Lung (tissue), 12 donors: Measurements from ENCODE around the gene RASA3. TPM values are rescaled to one million over a fixed set of nuclear protein-coding genes. Genes with fewer than 3 reads are reported as not detected.
"Not testable (repeated sequence)": the region's sequence is repeated elsewhere in the genome, so short reads cannot be mapped to it uniquely, and the experiment has no call there.

Experiments
- ATAC-seq: fragments of 200-7000 bp; cut with Tn5 transposase; one replicate; pipeline ENCODE4 v1.9.1; 2020; ENCODE audit warnings: moderate number of reproducible peaks; ENCODE audit not compliant: insufficient read depth, low FRiP score
- DNase-seq, 3 donors: peaks; one replicate each; pipeline ENCODE4 v3.0.0-alpha.2; 2013 to 2017
- H3K27ac ChIP-seq, 2 donors: one replicate each; pipeline ENCODE4 v1.5.1; 2013; ENCODE audit warnings: mild to moderate bottlenecking in 2 of 2, moderate library complexity in 2 of 2, control low read depth in 1 of 2, inconsistent platforms in 1 of 2, low read depth in 1 of 2, low read length in 1 of 2
- H3K27me3 ChIP-seq, 3 donors: one replicate each; pipeline ENCODE4 v1.5.1; 2013; ENCODE audit warnings: low read length in 2 of 3; ENCODE audit not compliant: control insufficient read depth in 3 of 3, insufficient read depth in 3 of 3
- H3K36me3 ChIP-seq, 4 donors: one replicate each; pipeline ENCODE4 v1.5.1; 2013; ENCODE audit warnings: low read length in 4 of 4, mild to moderate bottlenecking in 1 of 4, moderate library complexity in 1 of 4; ENCODE audit not compliant: control insufficient read depth in 4 of 4, insufficient read depth in 4 of 4
- H3K4me1 ChIP-seq, 5 donors: one replicate each; pipeline ENCODE4 v1.5.1; 2013; ENCODE audit warnings: low read length in 5 of 5, mild to moderate bottlenecking in 2 of 5, moderate library complexity in 1 of 5; ENCODE audit not compliant: control insufficient read depth in 5 of 5, insufficient read depth in 5 of 5
- H3K4me3 ChIP-seq: one replicate; pipeline ENCODE4 v1.5.1; 2013; ENCODE audit warnings: mild to moderate bottlenecking, control low read depth, moderate library complexity
- H3K9ac ChIP-seq, 2 donors: one replicate each; pipeline ENCODE4 v1.5.1; 2013; ENCODE audit warnings: low read length in 2 of 2, control low read depth in 1 of 2; ENCODE audit not compliant: insufficient read depth in 1 of 2
- H3K9me3 ChIP-seq, 4 donors: one replicate each; pipeline ENCODE4 v1.5.1; 2013; ENCODE audit warnings: low read length in 3 of 4, mild to moderate bottlenecking in 1 of 4, moderate library complexity in 1 of 4; ENCODE audit not compliant: control insufficient read depth in 4 of 4, insufficient read depth in 3 of 4
- CTCF ChIP-seq: IDR thresholded peaks from 2 replicates; pipeline ENCODE4 v1.5.1; 2012; ENCODE audit warnings: mild to moderate bottlenecking; ENCODE audit errors: control extremely low read depth, extremely low read depth
- WGBS, 2 donors: extraction: QIAGEN DNeasy Blood & Tissue Kit; methylation state at CpG; one replicate each; pipeline ENCODE4 v1.1.7; 2013; 5-methylcytosine and 5-hydroxymethylcytosine counted together
- polyA plus RNA-seq, 2 donors: library from polyadenylated mRNA; stranded (reverse); fragments of 200-250 nt; gene quantifications; one replicate each; pipeline ENCODE4 v1.2.1, GENCODE V29; 2013
- total RNA-seq, 2 donors: library from RNA; depleted of rRNA in 1 of 2; stranded (reverse); fragments of >200 nt in 1 of 2; gene quantifications; one replicate each; pipeline ENCODE4 v1.2.1, GENCODE V29; 2014 to 2021
- donor health status: control.
- donor health status: control.
- donor health status: Bipolar disorder and iron deficiency.
- donor health status: healthy.
- donor health status: DM: yes; HTN: yes; CAD: no.

RASA3 gene
- total and polyA plus RNA-seq, 4 donors = 7.4 to 22.8 (median 16.2) TPM

DNA sequence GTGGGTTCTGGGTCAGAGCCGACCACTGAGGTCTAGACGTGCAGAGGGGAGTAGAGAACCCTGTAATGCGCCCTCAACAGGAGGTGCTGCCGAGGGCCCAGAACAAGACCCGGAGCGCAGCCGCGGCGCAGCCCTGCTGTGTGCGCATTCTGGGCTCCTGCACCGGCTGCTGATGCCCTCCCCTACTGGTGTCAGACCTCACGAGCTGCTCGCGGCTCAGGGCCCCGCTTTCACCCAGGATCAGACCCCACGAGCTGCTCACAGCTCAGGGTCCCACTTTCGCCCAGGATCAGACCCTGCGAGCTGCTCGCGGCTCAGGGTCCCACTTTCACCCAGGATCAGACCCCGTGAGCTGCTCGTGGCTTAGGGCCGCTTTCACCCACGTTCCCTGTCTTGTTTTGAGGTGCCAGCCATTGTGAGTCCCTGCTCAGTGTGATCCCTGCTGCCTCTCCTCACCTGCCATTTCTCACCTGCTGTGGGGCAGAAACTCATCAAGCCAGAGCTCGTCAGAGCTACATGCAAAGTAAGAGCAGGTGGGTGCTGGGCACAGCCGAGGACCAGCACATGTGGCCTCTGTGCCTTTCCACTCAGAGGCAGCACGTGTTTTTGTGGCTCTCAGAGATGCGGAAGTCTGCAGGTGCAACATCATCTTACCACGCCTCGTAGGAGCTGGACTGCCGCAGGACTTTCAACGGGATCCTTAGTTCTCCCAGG, 111.5 kb downstream of the RASA3 start:
- Histone ChIP-seq H3K9ac (no peak overlapping the region), H3K27me3 (no peaks in the 10 kb centered on the region), H3K27ac (no peak overlapping the region), H3K4me1 (peaks cover 0 to 8% (median 2%) of the 10 kb centered on the region in 5 donors), H3K9me3 (no peaks in the 10 kb centered on the region), H3K36me3 (peaks cover 0 to 57% (median 6%) of the 10 kb centered on the region in 4 donors), H3K4me3 (no peak overlapping the region)
- 93 to 94% methylated on average over 32 of the region's 32 CpGs for WGBS, 2 donors
- no peak for ATAC-seq
- DNase-seq = no peak
- TF ChIP-seq CTCF = no peak

DNA sequence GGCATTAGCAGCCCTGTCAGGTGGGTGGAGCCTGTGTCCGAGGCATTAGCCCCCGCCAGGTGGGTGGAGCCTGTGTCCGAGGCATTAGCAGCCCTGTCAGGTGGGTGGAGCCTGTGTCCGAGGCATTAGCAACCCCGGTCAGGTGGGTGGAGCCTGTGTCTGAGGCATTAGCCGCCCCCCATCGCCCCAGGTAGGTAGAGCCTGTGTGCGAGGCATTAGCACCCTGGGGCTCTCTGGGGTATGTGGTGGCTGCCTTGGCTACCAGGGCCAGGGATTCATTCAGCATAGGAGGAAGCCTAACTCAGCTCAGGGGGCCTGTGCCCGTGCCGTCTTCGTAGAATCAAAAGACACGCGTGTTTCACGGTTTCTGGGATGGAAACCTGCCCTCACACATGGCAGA, 112.3 kb downstream of the RASA3 start:
- 92 to 93% methylated on average over 12 of the region's 14 CpGs for WGBS, 2 donors
- not testable (repeated sequence) for H3K4me1 ChIP-seq, H3K27ac ChIP-seq, ATAC-seq, H3K4me3 ChIP-seq, DNase-seq, H3K9ac ChIP-seq, H3K9me3 ChIP-seq, H3K27me3 ChIP-seq
- peaks cover 0 to 61% (median 6%) of the 10 kb centered on the region in 4 donors for H3K36me3 ChIP-seq

GRCh38 chr13:114019367-114019766, 113.1 kb downstream of the RASA3 start:
- DNase-seq = no peak
- Histone ChIP-seq H3K9ac (no peak overlapping the region), H3K27ac (no peak overlapping the region), H3K4me3 (no peak overlapping the region), H3K9me3 (no peaks in the 10 kb centered on the region), H3K36me3 (peaks cover 0 to 61% (median 6%) of the 10 kb centered on the region in 4 donors), H3K27me3 (no peaks in the 10 kb centered on the region), H3K4me1 (peaks cover 0 to 2% (median 0%) of the 10 kb centered on the region in 5 donors)
- ATAC-seq = no peak
- 89 to 92% methylated on average over 13 of the region's 13 CpGs for WGBS, 2 donors
- TF ChIP-seq CTCF = no peak

DNA sequence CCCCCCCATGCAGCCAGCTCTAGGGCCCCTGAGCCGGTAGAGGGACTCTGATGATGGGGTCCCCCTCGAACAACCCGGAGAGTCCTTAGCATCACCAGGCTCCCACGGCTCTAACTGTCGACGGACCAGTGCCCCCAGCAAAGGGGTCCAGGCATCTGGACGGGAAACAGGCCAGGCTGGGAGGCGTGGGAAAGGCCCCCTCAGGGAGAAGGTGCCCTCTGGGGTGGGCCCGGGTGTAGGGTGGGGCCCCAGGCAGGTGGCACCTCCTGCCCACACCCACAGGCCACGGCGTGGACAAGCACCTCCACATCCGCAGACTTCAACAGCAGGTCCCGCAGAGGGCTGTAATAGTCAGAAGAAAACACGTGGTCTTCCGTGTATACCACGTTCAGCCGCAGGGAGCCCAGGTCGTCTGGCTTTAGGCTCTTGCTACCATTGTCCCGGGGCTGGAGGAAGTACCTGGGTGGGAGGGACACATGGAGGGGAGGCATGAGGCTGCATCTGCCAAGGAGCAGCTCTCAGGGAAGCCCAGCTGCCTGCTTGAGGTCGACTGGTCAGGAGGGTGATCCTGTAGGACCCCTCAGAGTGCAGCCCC, 113.9 kb downstream of the RASA3 start:
- Histone ChIP-seq H3K36me3 (peaks cover 0 to 57% (median 6%) of the 10 kb centered on the region in 4 donors), H3K9me3 (no peaks in the 10 kb centered on the region), H3K27ac (no peak overlapping the region), H3K27me3 (no peaks in the 10 kb centered on the region), H3K4me3 (no peak overlapping the region), H3K4me1 (peaks cover 0 to 2% (median 0%) of the 10 kb centered on the region in 5 donors), H3K9ac (no peak overlapping the region)
- TF ChIP-seq CTCF = no peak
- no peak for ATAC-seq
- 90 to 92% methylated on average over 20 of the region's 20 CpGs for WGBS, 2 donors
- no peak for DNase-seq
